Suprapubic skin (tissue), 4 donors: ENCODE data around the gene CAV2. TPM values are rescaled to one million over a fixed set of nuclear protein-coding genes. Genes with fewer than 3 reads are reported as not detected.
A peak's percentile ranks its signal among the peaks of the same experiment; 100 is the strongest.

ENCODE experiments used
- DNase-seq, 2 donors: peaks; one replicate each; pipeline ENCODE4 v3.0.0-alpha.2; 2019; ENCODE audit warnings: low spot score in 2 of 2
- H3K27ac ChIP-seq: fragments of 200-600 bp; sonication (generic); one replicate; pipeline ENCODE4 v1.5.1; 2019
- H3K27me3 ChIP-seq: fragments of 200-600 bp; sonication (generic); one replicate; pipeline ENCODE4 v1.5.1; 2019
- H3K36me3 ChIP-seq: fragments of 200-600 bp; sonication (generic); one replicate; pipeline ENCODE4 v1.5.1; 2019
- H3K4me1 ChIP-seq: fragments of 200-600 bp; sonication (generic); one replicate; pipeline ENCODE4 v1.5.1; 2019
- H3K4me3 ChIP-seq: fragments of 200-600 bp; sonication (generic); one replicate; pipeline ENCODE4 v1.5.1; 2019; ENCODE audit warnings: mild to moderate bottlenecking
- H3K9me3 ChIP-seq: fragments of 200-600 bp; sonication (generic); one replicate; pipeline ENCODE4 v1.5.1; 2019
- CTCF ChIP-seq, 2 donors: fragments of 200-600 bp in 1 of 2; fragments of 450-650 bp in 1 of 2; sonication (generic) in 1 of 2; IDR thresholded peaks; one replicate each; pipeline ENCODE4 v1.5.1; 2016 to 2019; ENCODE audit warnings: antibody characterized with exemption in 2 of 2, mild to moderate bottlenecking in 1 of 2, moderate library complexity in 1 of 2
- EP300 ChIP-seq: sonication (generic); formaldehyde crosslinking; IDR thresholded peaks from one replicate; pipeline ENCODE4 v1.6.1; 2017; ENCODE audit warnings: antibody characterized with exemption
- POLR2A ChIP-seq, 2 donors: fragments of 450-650 bp; IDR thresholded peaks; one replicate each; pipeline ENCODE4 v1.6.1; 2017; ENCODE audit warnings: antibody characterized with exemption in 2 of 2, mild to moderate bottlenecking in 2 of 2, moderate library complexity in 2 of 2
- POLR2AphosphoS5 ChIP-seq, 3 donors: sonication (generic); formaldehyde crosslinking; IDR thresholded peaks; one replicate each; pipeline ENCODE4 v1.6.1; 2017; ENCODE audit warnings: antibody characterized with exemption in 3 of 3
- WGBS: methylation state at CpG from one replicate; pipeline ENCODE4 v1.1.5; 2018; 5-methylcytosine and 5-hydroxymethylcytosine counted together
- total RNA-seq, 4 donors: library from RNA; depleted of rRNA; stranded (reverse); fragments of >200 nt; gene quantifications; one replicate each; pipeline ENCODE4 v1.1.0, GENCODE V29; 2016

CAV2 gene
- total RNA-seq, 4 donors from 2014 or later = 73.8 to 108 (median 98.7) TPM

DNA sequence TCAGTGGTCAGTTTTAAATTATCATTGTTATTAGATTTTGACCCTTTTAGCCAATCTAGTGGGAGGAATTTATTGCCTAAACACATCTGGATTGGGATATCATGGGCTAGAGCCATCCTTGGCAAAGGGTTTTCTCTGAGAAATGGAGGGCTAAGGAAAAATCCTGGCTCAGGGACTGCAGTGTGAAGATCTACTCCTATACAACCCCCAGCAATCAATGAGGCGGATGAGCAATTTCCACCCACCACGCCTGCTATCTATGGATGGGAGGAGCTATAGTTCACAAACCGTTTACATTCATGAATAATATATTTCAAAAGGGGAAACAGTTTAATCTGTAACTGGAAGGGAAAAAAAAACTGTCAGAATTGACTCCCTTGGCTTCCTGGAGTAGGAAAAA is 28.0 kb downstream of the CAV2 start:
- 27% methylated on average over 3 of the region's 3 CpGs for WGBS
- TF ChIP-seq POLR2AphosphoS5 (IDR thresholded peaks at IDR 0.05) (no peak), POLR2A (IDR thresholded peaks at IDR 0.05) (no peak), EP300 (no peak)
- Histone ChIP-seq H3K4me1 (peaks cover 74% of the 10 kb centered on the region), H3K27me3 (no peaks in the 10 kb centered on the region), H3K9me3 (no peaks in the 10 kb centered on the region), H3K4me3 (peak overlapping the region; percentile 74), H3K36me3 (no peaks in the 10 kb centered on the region), H3K27ac (peak overlapping the region; percentile 95)
- no peak for DNase-seq

DNA sequence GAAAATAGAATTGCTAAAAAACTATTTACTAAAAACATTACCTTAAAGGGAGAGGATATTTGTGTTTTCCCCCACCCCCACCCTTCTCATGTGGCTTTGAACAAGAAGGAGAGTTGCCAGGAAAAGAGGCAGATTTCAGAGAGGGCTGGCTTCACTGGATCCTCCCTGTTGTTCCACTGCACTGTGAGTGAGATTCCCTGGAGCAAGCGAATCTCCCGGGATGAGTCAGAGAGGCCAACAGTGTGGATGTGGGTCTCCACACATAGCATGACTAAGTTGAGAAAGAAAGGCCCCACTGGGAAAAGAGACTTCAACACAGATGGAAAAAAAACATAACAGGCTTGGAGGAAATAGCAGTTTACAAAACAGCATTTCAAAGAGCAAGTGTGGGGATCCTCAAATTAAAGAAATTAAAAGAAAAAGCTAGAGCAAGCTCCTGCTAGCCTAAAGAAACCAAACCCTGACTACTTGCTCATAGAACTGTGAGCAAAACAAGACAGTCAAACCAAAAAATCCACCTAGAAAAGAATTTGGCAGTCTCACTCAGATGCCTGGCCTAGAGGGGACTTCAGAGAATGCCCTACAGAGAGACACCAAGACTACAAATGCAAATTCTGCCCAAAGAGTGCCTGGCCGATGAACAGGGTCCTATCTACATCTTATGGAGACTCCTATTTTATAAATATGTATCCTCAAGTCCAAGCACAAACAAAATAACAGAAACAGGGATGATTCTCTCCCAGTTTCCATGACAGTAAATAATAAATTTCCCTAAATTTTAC is 28.7 kb downstream of the CAV2 start:
- Histone ChIP-seq H3K4me1 (peaks cover 69% of the 10 kb centered on the region), H3K27me3 (no peaks in the 10 kb centered on the region), H3K27ac (peak overlapping the region; percentile 95), H3K4me3 (peak overlapping the region; percentile 74), H3K36me3 (no peaks in the 10 kb centered on the region), H3K9me3 (no peaks in the 10 kb centered on the region)
- whole genome bisulfite sequencing = 20% methylated on average over 3 of the region's 3 CpGs
- DNase-seq = peak; percentile 80 to 81
- TF ChIP-seq POLR2AphosphoS5 (IDR thresholded peaks at IDR 0.05) (peak in 1 of 3 donors; percentile 15), POLR2A (IDR thresholded peaks at IDR 0.05) (no peak), EP300 (no peak), CTCF (IDR thresholded peaks at IDR 0.05) (no peak)

DNA sequence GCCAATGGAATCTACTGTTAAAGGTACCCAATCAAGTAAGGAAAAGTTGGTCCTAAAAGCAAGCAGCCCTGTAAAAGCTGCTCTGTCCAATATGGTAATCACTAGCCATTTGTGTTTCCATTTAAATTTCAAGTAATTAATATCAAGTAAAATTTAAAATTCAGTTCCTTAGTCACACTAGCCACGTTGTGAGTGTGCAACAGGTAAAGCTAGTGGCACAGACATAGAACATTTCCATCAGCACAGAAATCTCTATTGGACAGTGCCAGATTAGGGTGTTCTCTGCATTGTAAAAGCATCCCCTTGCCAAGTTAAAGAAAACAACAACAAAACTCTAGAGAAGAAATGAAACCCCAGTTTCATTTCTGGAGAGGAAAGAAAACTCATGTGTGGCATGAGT is 29.7 kb downstream of the CAV2 start:
- TF ChIP-seq POLR2AphosphoS5 (IDR thresholded peaks at IDR 0.05) = no peak
- TF ChIP-seq EP300 = no peak
- TF ChIP-seq POLR2A (IDR thresholded peaks at IDR 0.05) = no peak
- no peak for TF ChIP-seq CTCF (IDR thresholded peaks at IDR 0.05)
- Histone ChIP-seq H3K4me3 (peak overlapping the region; percentile 74), H3K4me1 (peaks cover 58% of the 10 kb centered on the region), H3K9me3 (no peaks in the 10 kb centered on the region), H3K36me3 (no peaks in the 10 kb centered on the region), H3K27ac (peak overlapping the region; percentile 70), H3K27me3 (no peaks in the 10 kb centered on the region)
- 21% methylated on average over 1 of the region's 1 CpG for WGBS
- DNase-seq = no peak

GRCh38 chr7:116530107-116530820 is 30.7 kb downstream of the CAV2 start:
- Histone ChIP-seq H3K27me3 (no peaks in the 10 kb centered on the region), H3K27ac (no peak overlapping the region), H3K4me1 (peaks cover 57% of the 10 kb centered on the region), H3K36me3 (no peaks in the 10 kb centered on the region), H3K4me3 (peak overlapping the region; percentile 74), H3K9me3 (no peaks in the 10 kb centered on the region)
- 51% methylated on average over 3 of the region's 3 CpGs for whole genome bisulfite sequencing
- DNase-seq = no peak
- TF ChIP-seq POLR2A (IDR thresholded peaks at IDR 0.05) = no peak
- no peak for TF ChIP-seq EP300
- TF ChIP-seq CTCF (IDR thresholded peaks at IDR 0.05) = no peak
- TF ChIP-seq POLR2AphosphoS5 (IDR thresholded peaks at IDR 0.05) = no peak

GRCh38 chr7:116532102-116532688 is 32.7 kb downstream of the CAV2 start:
- 73% methylated on average over 3 of the region's 3 CpGs for WGBS
- no peak for TF ChIP-seq EP300
- no peak for TF ChIP-seq CTCF (IDR thresholded peaks at IDR 0.05)
- no peak for TF ChIP-seq POLR2A (IDR thresholded peaks at IDR 0.05)
- no peak for TF ChIP-seq POLR2AphosphoS5 (IDR thresholded peaks at IDR 0.05)
- Histone ChIP-seq H3K36me3 (peaks cover 5% of the 10 kb centered on the region), H3K4me1 (peaks cover 47% of the 10 kb centered on the region), H3K27ac (no peak overlapping the region), H3K27me3 (no peaks in the 10 kb centered on the region), H3K4me3 (no peak overlapping the region), H3K9me3 (no peaks in the 10 kb centered on the region)
- no peak for DNase-seq
